ENCODE measurements around the gene GNPTG. TPM values are rescaled to one million over a fixed set of nuclear protein-coding genes. Genes with fewer than 3 reads are reported as not detected.

GNPTG gene
- 25.1 and 47.0 TPM in 2 replicates for total RNA-seq

DNA sequence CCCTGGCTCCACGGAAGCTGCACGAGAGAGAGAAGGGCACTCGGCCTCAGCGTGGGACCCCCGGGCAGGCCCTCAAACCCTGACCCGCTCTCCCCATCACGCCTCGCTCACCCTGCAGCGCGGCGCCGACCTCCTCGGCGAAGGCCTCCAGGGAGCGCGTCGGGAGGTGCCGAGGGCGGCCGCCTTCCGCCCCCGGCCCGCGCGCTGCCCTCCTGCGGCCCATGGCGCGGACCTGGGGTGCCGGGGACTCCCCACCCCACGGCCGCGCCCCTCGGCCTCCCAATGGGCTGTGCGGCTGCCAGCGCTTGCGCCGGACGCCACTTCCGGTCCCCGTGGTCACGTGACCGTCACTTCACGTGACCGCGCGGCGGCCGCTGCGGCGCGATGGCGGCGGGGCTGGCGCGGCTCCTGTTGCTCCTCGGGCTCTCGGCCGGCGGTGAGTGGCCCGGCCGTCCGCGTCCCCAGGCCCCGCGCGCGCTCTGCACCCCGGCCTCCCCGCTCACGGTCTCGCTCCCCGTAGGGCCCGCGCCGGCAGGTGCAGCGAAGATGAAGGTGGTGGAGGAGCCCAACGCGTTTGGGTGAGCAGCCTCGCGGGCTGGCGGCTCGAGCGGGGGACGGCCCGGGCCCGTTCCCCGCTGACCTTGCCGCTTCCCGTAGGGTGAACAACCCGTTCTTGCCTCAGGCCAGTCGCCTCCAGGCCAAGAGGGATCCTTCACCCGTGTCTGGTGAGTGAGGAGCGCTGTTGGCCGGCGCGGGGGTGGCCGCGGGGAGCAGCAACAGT is at the start of gene GNPTG, which contains the start of gene TSR3:
Gene GNPTG (plus strand): TSS at position 350 of the 781 bp plus-strand sequence. CDS start 35 bp downstream, at position 385.
Gene TSR3 (minus strand): TSS at position 297 of the 781 bp plus-strand sequence. CDS start 74 bp downstream, at position 223.

DNA sequence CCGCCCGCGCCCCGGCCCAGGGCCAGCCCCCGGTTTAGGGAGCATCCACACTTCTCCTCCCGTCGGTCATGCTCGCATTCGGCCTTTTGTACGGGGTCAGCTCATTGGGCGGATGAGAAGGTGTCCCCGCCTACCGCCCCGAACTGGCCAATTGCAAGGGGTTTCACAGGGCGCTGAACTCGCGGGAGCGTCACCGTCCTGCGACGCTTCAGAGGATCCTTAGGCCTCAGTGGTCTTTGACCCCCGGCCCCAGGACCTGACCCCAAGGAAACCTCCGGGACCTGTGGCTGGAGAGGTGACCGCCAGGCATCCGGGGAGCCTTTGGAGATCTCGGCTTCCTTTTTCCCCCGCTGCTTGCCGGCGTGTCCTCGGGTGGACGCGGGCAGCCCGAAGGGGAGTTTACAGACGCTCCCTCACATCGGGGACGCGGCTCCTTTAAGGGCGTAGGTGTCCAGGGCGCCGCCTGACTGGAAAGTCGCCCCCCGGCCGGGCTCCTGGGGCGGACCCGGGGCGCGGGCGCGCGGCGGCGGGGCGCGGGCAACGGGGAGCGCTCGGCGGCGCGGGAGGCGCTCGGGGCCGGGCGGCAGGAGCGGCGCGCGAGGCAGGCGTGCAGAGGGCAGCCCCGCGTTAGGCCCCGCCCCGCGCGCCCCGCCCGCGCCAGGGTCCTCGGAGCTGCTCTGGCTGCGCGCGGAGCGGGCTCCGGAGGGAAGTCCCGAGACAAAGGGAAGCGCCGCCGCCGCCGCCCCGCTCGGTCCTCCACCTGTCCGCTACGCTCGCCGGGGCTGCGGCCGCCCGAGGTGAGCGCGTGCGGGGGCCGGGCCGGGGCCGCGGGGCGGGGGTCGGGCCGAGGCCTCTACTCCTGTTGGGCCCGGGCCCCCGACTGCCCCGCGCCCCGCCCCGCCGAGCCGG is 42.5 kb upstream of the GNPTG start, which contains the start of gene UBE2I:
Gene UBE2I (plus strand): TSS at position 660 of the 909 bp plus-strand sequence. CDS start 4,395 bp downstream, outside the sequence.

DNA sequence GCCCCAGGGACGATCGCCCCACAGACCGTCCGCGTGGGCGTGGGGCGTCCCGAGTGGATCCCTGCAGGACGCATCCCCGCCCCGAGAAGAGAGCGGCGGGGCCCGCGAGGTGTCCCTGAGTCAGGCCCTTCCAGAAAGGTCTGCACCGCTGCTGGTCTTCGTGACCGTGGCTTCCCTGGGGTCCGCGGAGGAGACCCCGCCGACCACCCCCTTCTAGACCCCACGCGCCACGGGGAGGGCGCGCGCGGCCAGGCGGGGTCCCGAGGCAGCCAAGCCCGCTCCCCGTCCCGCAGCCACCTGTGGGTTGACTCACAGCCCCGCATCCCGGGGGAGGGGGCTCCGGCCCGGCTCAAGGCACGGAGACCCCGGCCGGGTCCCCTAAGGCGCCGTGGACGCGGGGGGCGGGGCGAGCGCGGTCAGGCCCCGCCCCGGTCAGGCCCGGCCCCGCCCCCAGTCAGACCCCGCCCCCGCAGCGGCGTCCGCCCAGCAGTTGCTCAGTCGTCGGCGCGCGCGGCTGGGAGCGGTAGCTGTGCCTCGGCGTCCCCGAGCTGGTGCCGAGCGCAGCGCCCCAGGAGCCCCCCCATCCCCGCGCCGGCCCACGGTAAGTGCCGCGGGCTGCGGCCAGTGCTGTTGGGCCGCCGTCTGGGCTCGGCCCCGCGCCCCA is 18.4 kb upstream of the GNPTG start, which contains the start of gene BAIAP3:
Gene BAIAP3 (plus strand): TSS at position 497 of the 664 bp plus-strand sequence. CDS start 4,905 bp downstream, outside the sequence.

Other genes with a start within 250 kb of the GNPTG start
- gene CACNA1H, start 198.8 kb upstream of the GNPTG start, total RNA-seq = 22.6 and 57.2 TPM in 2 replicates
- 0.37 TPM in 1 of 2 replicates, not detected in the other for gene TPSG1, start 126.7 kb upstream of the GNPTG start, total RNA-seq
- not detected in 2 replicates for gene TPSB2, start 121.7 kb upstream of the GNPTG start, total RNA-seq
- gene TPSAB1, start 111.2 kb upstream of the GNPTG start, total RNA-seq = not detected in 2 replicates
- not detected in 2 replicates for gene TPSD1, start 95.9 kb upstream of the GNPTG start, total RNA-seq
- gene UBE2I, start 42.3 kb upstream of the GNPTG start, total RNA-seq = 56.1 and 85.5 TPM in 2 replicates
- gene BAIAP3, start 18.3 kb upstream of the GNPTG start, total RNA-seq = 0.12 and 0.33 TPM in 2 replicates
- 102 and 105 TPM in 2 replicates for gene TSR3, start 53 bp upstream of the GNPTG start, total RNA-seq
- 7.9 and 8.2 TPM in 2 replicates for gene UNKL, start 62.8 kb downstream of the GNPTG start, total RNA-seq
- gene UQCC4, start 68.8 kb downstream of the GNPTG start, total RNA-seq = 16.9 and 18.9 TPM in 2 replicates
- gene PERCC1, start 79.1 kb downstream of the GNPTG start, total RNA-seq = not detected in 2 replicates
- 0.22 and 0.25 TPM in 2 replicates for gene CCDC154, start 92.6 kb downstream of the GNPTG start, total RNA-seq
- 64.7 and 110 TPM in 2 replicates for gene CLCN7, start 123.1 kb downstream of the GNPTG start, total RNA-seq
- gene PTX4, start 137.0 kb downstream of the GNPTG start, total RNA-seq = under 0.01 and 0.11 TPM in 2 replicates
- 22.9 and 28.9 TPM in 2 replicates for gene TELO2, start 141.4 kb downstream of the GNPTG start, total RNA-seq
- 4.8 and 7.2 TPM in 2 replicates for gene TMEM204, start 181.7 kb downstream of the GNPTG start, total RNA-seq

Data from uterine smooth muscle cell (primary cell).